Keratinocyte (primary cell): ENCODE measurements around the gene RBBP8. TPM values are rescaled to one million over a fixed set of nuclear protein-coding genes. Genes with fewer than 3 reads are reported as not detected.

Experiments
- DNase-seq: peaks from one replicate; pipeline ENCODE4 v3.0.0-alpha.2; 2011; ENCODE audit warnings: low read depth, missing footprints, low spot score
- FAIRE-seq: peaks from 2 replicates; lab custom pipeline; 2011; peaks lifted over from hg19 to GRCh38; lab: Jason Lieb, UNC
- H2AFZ ChIP-seq: 2 replicates; pipeline ENCODE4 v1.6.0; 2012; ENCODE audit warnings: low read length, control low read depth, inconsistent platforms; ENCODE audit not compliant: control insufficient read depth
- H3K27ac ChIP-seq: 2 replicates; pipeline ENCODE4 v1.5.1; 2011; ENCODE audit warnings: low read length; ENCODE audit not compliant: control insufficient read depth, insufficient read depth
- H3K27me3 ChIP-seq: 3 replicates; pipeline ENCODE4 v1.6.0; 2011; ENCODE audit warnings: low read length; ENCODE audit not compliant: control insufficient read depth, insufficient read depth; ENCODE audit errors: extremely low read depth
- H3K36me3 ChIP-seq, 2 experiments: 2 replicates in 1 of 2; 3 replicates in 1 of 2; pipeline ENCODE4 v1.5.1; 2011; ENCODE audit warnings: low read length in 2 of 2, mild to moderate bottlenecking in 1 of 2; ENCODE audit not compliant: control insufficient read depth in 2 of 2, insufficient read depth in 2 of 2; ENCODE audit errors: extremely low read depth in 1 of 2
- H3K4me1 ChIP-seq: 3 replicates; pipeline ENCODE4 v1.5.1; 2011; ENCODE audit warnings: low read length; ENCODE audit not compliant: control insufficient read depth, insufficient read depth; ENCODE audit errors: extremely low read depth
- H3K4me2 ChIP-seq: 3 replicates; pipeline ENCODE4 v1.6.0; 2011; ENCODE audit warnings: low read depth, low read length; ENCODE audit not compliant: control insufficient read depth, insufficient read depth; ENCODE audit errors: extremely low read depth
- H3K4me3 ChIP-seq, 3 experiments: fragments of 200-600 bp in 1 of 3; sonication (generic) in 1 of 3; 2 replicates in 2 of 3; 3 replicates in 1 of 3; pipeline ENCODE4 v1.5.1; 2011 to 2016; ENCODE audit warnings: low read length in 3 of 3, mild to moderate bottlenecking in 3 of 3, control low read depth in 2 of 3, inconsistent platforms in 1 of 3, low read depth in 1 of 3, mixed read lengths in 1 of 3, mixed run types in 1 of 3, moderate library complexity in 1 of 3; ENCODE audit not compliant: control insufficient read depth in 2 of 3, insufficient read depth in 2 of 3; ENCODE audit errors: extremely low read depth in 1 of 3
- H3K79me2 ChIP-seq: 2 replicates; pipeline ENCODE4 v1.6.0; 2012; ENCODE audit warnings: low read length; ENCODE audit not compliant: control insufficient read depth, insufficient read depth
- H3K9ac ChIP-seq: 3 replicates; pipeline ENCODE4 v1.6.0; 2011; ENCODE audit warnings: low read length; ENCODE audit not compliant: control insufficient read depth, insufficient read depth; ENCODE audit errors: extremely low read depth
- H3K9me1 ChIP-seq: 3 replicates; pipeline ENCODE4 v1.6.0; 2011; ENCODE audit warnings: low read length; ENCODE audit not compliant: control insufficient read depth, insufficient read depth; ENCODE audit errors: extremely low read depth
- H3K9me3 ChIP-seq: 2 replicates; pipeline ENCODE4 v1.5.1; 2012; ENCODE audit warnings: low read depth, low read length; ENCODE audit not compliant: control insufficient read depth
- H4K20me1 ChIP-seq: 3 replicates; pipeline ENCODE4 v1.6.0; 2011; ENCODE audit warnings: low read length; ENCODE audit not compliant: control insufficient read depth, insufficient read depth; ENCODE audit errors: extremely low read depth
- EZH2 ChIP-seq: IDR thresholded peaks from one replicate; pipeline ENCODE4 v1.6.1; 2012; ENCODE audit warnings: inconsistent platforms, mild to moderate bottlenecking, low read length, moderate library complexity
- dilution Hi-C: fragments of 300-500 bp; cut with MboI; formaldehyde crosslinking; loops from one replicate; pipeline ENCODE4 v1.7.0; 2020; ENCODE audit warnings: low sequenced_read_pairs; ENCODE audit not compliant: extremely low pct_ligation_motif_present
- polyA plus RNA-seq, 5 experiments: library from polyadenylated mRNA; depleted of rRNA in 3 of 5; stranded (reverse) in 3 of 5; stranded (forward) in 1 of 5; unstranded in 1 of 5; fragments of >200 nt; gene quantifications; 1 replicate in 1 of 5; 2 replicates in 3 of 5; 3 replicates in 1 of 5; pipeline versions ENCODE4 v1.2.1 to v1.2.3, GENCODE V29; 2011 to 2012; ENCODE audit warnings: missing spikeins in 2 of 5, low read depth in 1 of 5, low replicate concordance in 1 of 5
- TF ChIP-seq, protein P1 (sequence below), 3 experiments: IDR thresholded peaks in 1 of 3; conservative IDR thresholded peaks in 1 of 3; optimal IDR thresholded peaks in 1 of 3; 2 replicates in 2 of 3; 3 replicates in 1 of 3; pipeline versions ENCODE3 to v1.5.1; 2011; ENCODE audit warnings: low read length in 3 of 3, mild to moderate bottlenecking in 3 of 3, moderate library complexity in 2 of 3, control low read depth in 1 of 3, inconsistent platforms in 1 of 3; ENCODE audit not compliant: insufficient read depth in 2 of 3; ENCODE audit errors: extremely low read depth in 1 of 3

RBBP8 gene
- polyA plus RNA-seq, 1 donor (not counting 4 experiments of a cell fraction or from before 2014, with no cell fraction given): 169 TPM

- Histone ChIP-seq H4K20me1 (no peaks in the 10 kb centered on the region), H3K9me3 (no peaks in the 10 kb centered on the region), H3K9ac (no peak overlapping the region), H3K27me3 (no peaks in the 10 kb centered on the region), H3K4me1 (no peaks in the 10 kb centered on the region), H2AFZ (no peak overlapping the region), H3K4me2 (no peak overlapping the region), H3K9me1 (no peaks in the 10 kb centered on the region), H3K36me3 (no peaks in the 10 kb centered on the region), H3K79me2 (no peaks in the 10 kb centered on the region), H3K4me3 (no peak overlapping the region), H3K27ac (no peak overlapping the region)
- no peak for DNase-seq
- dilution Hi-C loops: no loop called here
- TF ChIP-seq, protein P1, sequence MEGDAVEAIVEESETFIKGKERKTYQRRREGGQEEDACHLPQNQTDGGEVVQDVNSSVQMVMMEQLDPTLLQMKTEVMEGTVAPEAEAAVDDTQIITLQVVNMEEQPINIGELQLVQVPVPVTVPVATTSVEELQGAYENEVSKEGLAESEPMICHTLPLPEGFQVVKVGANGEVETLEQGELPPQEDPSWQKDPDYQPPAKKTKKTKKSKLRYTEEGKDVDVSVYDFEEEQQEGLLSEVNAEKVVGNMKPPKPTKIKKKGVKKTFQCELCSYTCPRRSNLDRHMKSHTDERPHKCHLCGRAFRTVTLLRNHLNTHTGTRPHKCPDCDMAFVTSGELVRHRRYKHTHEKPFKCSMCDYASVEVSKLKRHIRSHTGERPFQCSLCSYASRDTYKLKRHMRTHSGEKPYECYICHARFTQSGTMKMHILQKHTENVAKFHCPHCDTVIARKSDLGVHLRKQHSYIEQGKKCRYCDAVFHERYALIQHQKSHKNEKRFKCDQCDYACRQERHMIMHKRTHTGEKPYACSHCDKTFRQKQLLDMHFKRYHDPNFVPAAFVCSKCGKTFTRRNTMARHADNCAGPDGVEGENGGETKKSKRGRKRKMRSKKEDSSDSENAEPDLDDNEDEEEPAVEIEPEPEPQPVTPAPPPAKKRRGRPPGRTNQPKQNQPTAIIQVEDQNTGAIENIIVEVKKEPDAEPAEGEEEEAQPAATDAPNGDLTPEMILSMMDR (optimal IDR thresholded peaks at IDR 0.05 in 1 of 3, IDR thresholded peaks at IDR 0.05 in 1 of 3, conservative IDR thresholded peaks at IDR 0.05 in 1 of 3; ENCODE audit: extremely low read depth in 1 of 3, insufficient read depth in 2 of 3, low read length in 3 of 3): no peak
- TF ChIP-seq EZH2: no peak
- FAIRE-seq: no peak
Observed at GRCh38 chr18:22899421-22899820, 33.7 kb upstream of the RBBP8 start.

DNA sequence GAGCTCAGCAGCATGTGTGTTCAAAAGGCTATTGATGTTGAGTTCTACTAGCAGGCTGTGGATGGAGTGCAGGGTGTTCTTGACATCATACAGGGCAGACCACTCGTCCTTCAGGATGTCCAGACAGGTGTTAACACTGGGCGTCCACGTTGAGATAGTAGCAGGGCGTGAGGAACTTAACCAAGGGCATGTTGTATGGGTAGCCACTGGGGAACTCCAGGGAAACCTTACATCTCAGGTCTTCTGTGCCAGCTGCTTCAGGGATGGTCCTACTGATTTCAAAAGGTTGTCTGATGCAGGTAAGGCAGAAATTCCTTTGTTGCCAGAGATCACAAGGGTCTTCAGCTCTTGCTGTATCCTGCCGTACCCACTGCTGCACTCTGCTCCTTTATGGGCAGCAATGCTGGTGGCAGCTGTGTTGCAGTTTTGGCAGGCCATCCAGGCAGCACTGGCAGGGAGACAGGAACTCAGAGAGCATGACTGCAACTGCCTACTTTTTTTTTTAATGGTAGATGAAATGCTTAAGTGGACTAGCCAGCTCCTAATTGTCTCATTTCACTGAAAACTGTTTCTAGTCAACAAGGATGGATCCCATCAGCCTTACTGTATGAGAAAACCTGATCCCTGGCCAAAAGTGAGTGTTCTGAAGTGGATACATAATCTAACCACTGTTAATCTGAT is 32.4 kb upstream of the RBBP8 start:
- DNase-seq (no peak), FAIRE-seq (no peak)
- no peaks in the 10 kb centered on the region for H3K27me3 ChIP-seq
- no peak overlapping the region for H3K9ac ChIP-seq
- H3K4me3 ChIP-seq: no peak overlapping the region
- no peak overlapping the region for H3K4me2 ChIP-seq
- no peaks in the 10 kb centered on the region for H3K36me3 ChIP-seq
- dilution Hi-C loops: no loop called here
- no peak overlapping the region for H2AFZ ChIP-seq
- no peaks in the 10 kb centered on the region for H3K9me1 ChIP-seq
- TF ChIP-seq, protein P1 (optimal IDR thresholded peaks at IDR 0.05 in 1 of 3, IDR thresholded peaks at IDR 0.05 in 1 of 3, conservative IDR thresholded peaks at IDR 0.05 in 1 of 3; ENCODE audit: extremely low read depth in 1 of 3, insufficient read depth in 2 of 3, low read length in 3 of 3): no peak
- no peak for TF ChIP-seq EZH2
- no peaks in the 10 kb centered on the region for H4K20me1 ChIP-seq
- H3K9me3 ChIP-seq: no peaks in the 10 kb centered on the region
- H3K79me2 ChIP-seq: no peaks in the 10 kb centered on the region
- no peak overlapping the region for H3K27ac ChIP-seq
- H3K4me1 ChIP-seq: no peaks in the 10 kb centered on the region
